Measurements from ENCODE around the gene CRHR1.

Gene CRHR1

DNA sequence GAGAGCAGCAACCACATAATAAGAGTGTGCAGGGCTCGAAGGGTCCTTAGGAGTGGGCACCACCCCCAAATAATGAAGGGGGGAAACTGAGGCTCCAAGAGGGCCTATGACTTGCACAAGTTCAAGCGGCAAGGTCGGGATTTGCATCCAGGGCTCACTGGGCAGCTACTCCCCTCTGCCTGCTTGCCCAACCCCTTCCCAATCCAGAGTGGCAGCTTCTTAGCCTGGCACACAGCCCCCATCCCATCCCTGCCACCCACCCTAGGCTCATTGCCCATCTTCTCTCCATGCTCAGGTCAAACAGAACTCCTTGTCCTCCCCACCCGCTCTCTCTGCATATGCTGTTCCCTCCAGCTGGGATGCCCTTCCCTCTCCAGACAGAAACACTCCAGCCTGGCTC lies 63.0 kb downstream of the CRHR1 start (continued):
- TF ChIP-seq, protein P1, sequence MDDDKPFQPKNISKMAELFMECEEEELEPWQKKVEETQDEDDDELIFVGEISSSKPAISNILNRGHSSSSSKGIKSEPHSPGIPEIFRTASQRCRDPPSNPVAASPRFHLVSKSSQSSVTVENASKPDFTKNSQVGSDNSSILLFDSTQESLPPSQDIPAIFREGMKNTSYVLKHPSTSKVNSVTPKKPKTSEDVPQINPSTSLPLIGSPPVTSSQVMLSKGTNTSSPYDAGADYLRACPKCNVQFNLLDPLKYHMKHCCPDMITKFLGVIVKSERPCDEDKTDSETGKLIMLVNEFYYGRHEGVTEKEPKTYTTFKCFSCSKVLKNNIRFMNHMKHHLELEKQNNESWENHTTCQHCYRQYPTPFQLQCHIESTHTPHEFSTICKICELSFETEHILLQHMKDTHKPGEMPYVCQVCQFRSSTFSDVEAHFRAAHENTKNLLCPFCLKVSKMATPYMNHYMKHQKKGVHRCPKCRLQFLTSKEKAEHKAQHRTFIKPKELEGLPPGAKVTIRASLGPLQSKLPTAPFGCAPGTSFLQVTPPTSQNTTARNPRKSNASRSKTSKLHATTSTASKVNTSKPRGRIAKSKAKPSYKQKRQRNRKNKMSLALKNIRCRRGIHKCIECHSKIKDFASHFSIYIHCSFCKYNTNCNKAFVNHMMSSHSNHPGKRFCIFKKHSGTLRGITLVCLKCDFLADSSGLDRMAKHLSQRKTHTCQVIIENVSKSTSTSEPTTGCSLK (tag by site-specific recombination; IDR thresholded peaks at IDR 0.05), result no peak
- no peak for TF ChIP-seq SP7 (tag by site-specific recombination; IDR thresholded peaks at IDR 0.05)

DNA sequence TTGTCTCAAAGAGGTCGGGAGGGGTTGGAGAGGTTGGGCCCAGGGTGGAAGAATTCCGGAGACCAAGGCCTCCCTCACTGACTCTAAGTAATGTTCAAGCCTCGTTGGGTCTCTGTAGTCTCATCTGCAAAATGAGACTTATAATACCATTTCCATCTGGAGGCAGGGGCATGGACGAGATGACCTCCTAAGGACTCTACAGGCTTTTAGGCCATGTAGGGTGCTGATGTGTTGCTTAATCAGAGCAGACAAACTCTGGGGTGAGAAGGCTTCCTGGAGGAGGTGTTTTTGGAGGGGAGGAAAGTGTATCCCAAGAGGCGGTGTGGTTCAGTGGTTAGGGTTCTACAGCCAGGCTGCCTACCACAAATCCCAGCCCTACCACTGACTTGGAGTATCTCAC lies 63.6 kb downstream of the CRHR1 start:
- CTCF ChIA-PET, result no interaction called here
- TF ChIP-seq ZNF768 (tag by site-specific recombination; IDR thresholded peaks at IDR 0.05) (no peak), ZBTB17 (tag by site-specific recombination; IDR thresholded peaks at IDR 0.05) (no peak), WT1 (tag by site-specific recombination; IDR thresholded peaks at IDR 0.05) (no peak), GLIS2 (tag by site-specific recombination; IDR thresholded peaks at IDR 0.05) (no peak), MZF1 (tag by site-specific recombination; IDR thresholded peaks at IDR 0.05; ENCODE audit: borderline replicate concordance) (no peak), ZNF239 (tag by site-specific recombination; IDR thresholded peaks at IDR 0.05) (no peak), ZBTB7A (tag by site-specific recombination; IDR thresholded peaks at IDR 0.05; ENCODE audit: low read depth) (no peak), ZNF23 (tag by site-specific recombination; IDR thresholded peaks at IDR 0.05; ENCODE audit: borderline replicate concordance) (no peak), ZNF10 (tag by site-specific recombination; IDR thresholded peaks at IDR 0.05) (no peak), BCL11A (tag by site-specific recombination; IDR thresholded peaks at IDR 0.05; ENCODE audit: low read depth) (no peak)
- TF ChIP-seq, protein P2, sequence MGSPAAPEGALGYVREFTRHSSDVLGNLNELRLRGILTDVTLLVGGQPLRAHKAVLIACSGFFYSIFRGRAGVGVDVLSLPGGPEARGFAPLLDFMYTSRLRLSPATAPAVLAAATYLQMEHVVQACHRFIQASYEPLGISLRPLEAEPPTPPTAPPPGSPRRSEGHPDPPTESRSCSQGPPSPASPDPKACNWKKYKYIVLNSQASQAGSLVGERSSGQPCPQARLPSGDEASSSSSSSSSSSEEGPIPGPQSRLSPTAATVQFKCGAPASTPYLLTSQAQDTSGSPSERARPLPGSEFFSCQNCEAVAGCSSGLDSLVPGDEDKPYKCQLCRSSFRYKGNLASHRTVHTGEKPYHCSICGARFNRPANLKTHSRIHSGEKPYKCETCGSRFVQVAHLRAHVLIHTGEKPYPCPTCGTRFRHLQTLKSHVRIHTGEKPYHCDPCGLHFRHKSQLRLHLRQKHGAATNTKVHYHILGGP (tag by site-specific recombination; IDR thresholded peaks at IDR 0.05), result no peak
- TF ChIP-seq, protein P3, sequence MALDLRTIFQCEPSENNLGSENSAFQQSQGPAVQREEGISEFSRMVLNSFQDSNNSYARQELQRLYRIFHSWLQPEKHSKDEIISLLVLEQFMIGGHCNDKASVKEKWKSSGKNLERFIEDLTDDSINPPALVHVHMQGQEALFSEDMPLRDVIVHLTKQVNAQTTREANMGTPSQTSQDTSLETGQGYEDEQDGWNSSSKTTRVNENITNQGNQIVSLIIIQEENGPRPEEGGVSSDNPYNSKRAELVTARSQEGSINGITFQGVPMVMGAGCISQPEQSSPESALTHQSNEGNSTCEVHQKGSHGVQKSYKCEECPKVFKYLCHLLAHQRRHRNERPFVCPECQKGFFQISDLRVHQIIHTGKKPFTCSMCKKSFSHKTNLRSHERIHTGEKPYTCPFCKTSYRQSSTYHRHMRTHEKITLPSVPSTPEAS (tag by site-specific recombination; IDR thresholded peaks at IDR 0.05), result no peak
- TF ChIP-seq, protein P4, sequence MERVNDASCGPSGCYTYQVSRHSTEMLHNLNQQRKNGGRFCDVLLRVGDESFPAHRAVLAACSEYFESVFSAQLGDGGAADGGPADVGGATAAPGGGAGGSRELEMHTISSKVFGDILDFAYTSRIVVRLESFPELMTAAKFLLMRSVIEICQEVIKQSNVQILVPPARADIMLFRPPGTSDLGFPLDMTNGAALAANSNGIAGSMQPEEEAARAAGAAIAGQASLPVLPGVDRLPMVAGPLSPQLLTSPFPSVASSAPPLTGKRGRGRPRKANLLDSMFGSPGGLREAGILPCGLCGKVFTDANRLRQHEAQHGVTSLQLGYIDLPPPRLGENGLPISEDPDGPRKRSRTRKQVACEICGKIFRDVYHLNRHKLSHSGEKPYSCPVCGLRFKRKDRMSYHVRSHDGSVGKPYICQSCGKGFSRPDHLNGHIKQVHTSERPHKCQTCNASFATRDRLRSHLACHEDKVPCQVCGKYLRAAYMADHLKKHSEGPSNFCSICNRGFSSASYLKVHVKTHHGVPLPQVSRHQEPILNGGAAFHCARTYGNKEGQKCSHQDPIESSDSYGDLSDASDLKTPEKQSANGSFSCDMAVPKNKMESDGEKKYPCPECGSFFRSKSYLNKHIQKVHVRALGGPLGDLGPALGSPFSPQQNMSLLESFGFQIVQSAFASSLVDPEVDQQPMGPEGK (tag by site-specific recombination; IDR thresholded peaks at IDR 0.05), result no peak

DNA sequence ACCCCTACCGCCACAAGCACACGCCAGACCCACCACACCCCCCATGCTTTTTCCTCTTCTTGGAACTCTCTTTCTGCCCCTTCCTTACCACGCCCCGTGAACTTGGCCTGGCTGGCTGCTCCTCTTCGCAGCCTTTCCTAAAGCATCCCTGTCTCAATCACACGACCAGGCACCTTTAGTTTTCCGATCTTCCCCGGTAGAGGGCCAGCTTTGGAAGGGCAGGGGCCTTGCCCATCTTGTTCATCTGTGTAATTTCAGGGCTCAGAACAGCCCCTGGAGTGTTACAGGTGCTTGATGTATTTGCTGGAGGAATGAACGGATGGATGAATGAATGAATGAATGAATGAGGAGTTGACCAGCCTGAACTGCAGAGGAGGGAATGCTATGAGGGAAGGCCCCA lies 64.3 kb downstream of the CRHR1 start:
- ChIA-PET POLR2A (no interaction called here), CTCF (interaction anchor here (0.7 kb wide), 1 partner anchor 571 kb away, joined by 3 read pairs; no protein-coding TSS in a partner anchor)
- Histone ChIP-seq H3K36me3 (ENCODE audit: control insufficient read depth in 2 of 2, insufficient read depth in 1 of 2, low read length in 2 of 2) (no peaks in the 10 kb centered on the region), H3K4me3 (ENCODE audit: low read depth, low read length) (no peak overlapping the region), H3K9me3 (ENCODE audit: control insufficient read depth, insufficient read depth, low read depth, low read length) (no peaks in the 10 kb centered on the region), H3K4me1 (ENCODE audit: control insufficient read depth, insufficient read depth, low read length) (no peaks in the 10 kb centered on the region), H3K27ac (ENCODE audit: extremely low read depth, low read depth, low read length) (no peak overlapping the region)
- TF ChIP-seq ZNF223 (tag by site-specific recombination; IDR thresholded peaks at IDR 0.05) (no peak), TCF7L2 (IDR thresholded peaks at IDR 0.05; ENCODE audit: borderline replicate concordance, low read depth, low read length) (no peak), ZBTB20 (tag by site-specific recombination; IDR thresholded peaks at IDR 0.05) (no peak), ZNF354C (tag by site-specific recombination; IDR thresholded peaks at IDR 0.05; ENCODE audit: borderline replicate concordance, low read depth) (no peak), ZNF610 (tag by site-specific recombination; IDR thresholded peaks at IDR 0.05; ENCODE audit: borderline replicate concordance) (no peak), ZFP41 (tag by site-specific recombination; IDR thresholded peaks at IDR 0.05; ENCODE audit: borderline replicate concordance) (no peak), ZNF23 (tag by site-specific recombination; IDR thresholded peaks at IDR 0.05; ENCODE audit: borderline replicate concordance) (no peak), GLI2 (tag by site-specific recombination; IDR thresholded peaks at IDR 0.05; ENCODE audit: borderline replicate concordance, low read depth) (no peak)
- TF ChIP-seq, protein P5, sequence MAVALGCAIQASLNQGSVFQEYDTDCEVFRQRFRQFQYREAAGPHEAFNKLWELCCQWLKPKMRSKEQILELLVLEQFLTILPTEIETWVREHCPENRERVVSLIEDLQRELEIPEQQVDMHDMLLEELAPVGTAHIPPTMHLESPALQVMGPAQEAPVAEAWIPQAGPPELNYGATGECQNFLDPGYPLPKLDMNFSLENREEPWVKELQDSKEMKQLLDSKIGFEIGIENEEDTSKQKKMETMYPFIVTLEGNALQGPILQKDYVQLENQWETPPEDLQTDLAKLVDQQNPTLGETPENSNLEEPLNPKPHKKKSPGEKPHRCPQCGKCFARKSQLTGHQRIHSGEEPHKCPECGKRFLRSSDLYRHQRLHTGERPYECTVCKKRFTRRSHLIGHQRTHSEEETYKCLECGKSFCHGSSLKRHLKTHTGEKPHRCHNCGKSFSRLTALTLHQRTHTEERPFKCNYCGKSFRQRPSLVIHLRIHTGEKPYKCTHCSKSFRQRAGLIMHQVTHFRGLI (tag by site-specific recombination; IDR thresholded peaks at IDR 0.05), result no peak

More for the DNA sequence above, 63.6 kb downstream of the CRHR1 start:
- Histone ChIP-seq H3K4me3 (ENCODE audit: low read depth, low read length) (no peak overlapping the region), H3K36me3 (ENCODE audit: control insufficient read depth in 2 of 2, insufficient read depth in 1 of 2, low read length in 2 of 2) (no peaks in the 10 kb centered on the region), H3K9me3 (ENCODE audit: control insufficient read depth, insufficient read depth, low read depth, low read length) (no peaks in the 10 kb centered on the region), H3K27ac (ENCODE audit: extremely low read depth, low read depth, low read length) (no peak overlapping the region), H3K4me1 (ENCODE audit: control insufficient read depth, insufficient read depth, low read length) (no peaks in the 10 kb centered on the region)
- POLR2A ChIA-PET, result no interaction called here
